GM10266 (cell line): ENCODE measurements around the gene HEATR1.

Experiments
- DNase-seq: peaks from one replicate; pipeline ENCODE4 v3.0.0; 2012; ENCODE audit errors: extremely low spot score
- CTCF ChIP-seq: IDR thresholded peaks from 2 replicates; pipeline ENCODE4 v1.5.1; 2012; ENCODE audit warnings: mild to moderate bottlenecking, low read depth; ENCODE audit not compliant: control insufficient read depth, insufficient read depth; ENCODE audit errors: missing control alignments

HEATR1 gene

GRCh38 chr1:236552096-236552495 is 52.2 kb downstream of the HEATR1 start:
- TF ChIP-seq CTCF: no peak
- no peak for DNase-seq

- no peak for DNase-seq
- TF ChIP-seq CTCF: no peak
Measured at GRCh38 chr1:236550961-236551851, 53.1 kb downstream of the HEATR1 start.

GRCh38 chr1:236548452-236548851 is 55.9 kb downstream of the HEATR1 start:
- TF ChIP-seq CTCF: no peak
- no peak for DNase-seq

- DNase-seq: no peak
- TF ChIP-seq CTCF: no peak
Measured at GRCh38 chr1:236545621-236546169, 58.6 kb downstream of the HEATR1 start.

- no peak for DNase-seq
- TF ChIP-seq CTCF: no peak
Measured at GRCh38 chr1:236543065-236543669, 61.1 kb downstream of the HEATR1 start.

- no peak for DNase-seq
- no peak for TF ChIP-seq CTCF
Measured at GRCh38 chr1:236541710-236542109, 62.6 kb downstream of the HEATR1 start.

- no peak for DNase-seq
- no peak for TF ChIP-seq CTCF
Measured at GRCh38 chr1:236540813-236541465, 63.4 kb downstream of the HEATR1 start.
